RWPE2 (cell line): ENCODE data around the gene DMD.

Experiments used
- ATAC-seq: fragments of 200-7000 bp; cut with Tn5 transposase; 3 replicates; pipeline ENCODE4 v1.9.1; 2021; ENCODE audit warnings: low read depth
- DNase-seq: peaks from one replicate; pipeline ENCODE4 v3.0.0-alpha.2; 2020; ENCODE audit warnings: low spot score
- H3K27ac ChIP-seq: fragments of 450-650 bp; 2 replicates; pipeline ENCODE4 v1.5.1; 2017; ENCODE audit warnings: mild to moderate bottlenecking; ENCODE audit not compliant: poor library complexity, severe bottlenecking
- H3K27me3 ChIP-seq: fragments of 250-450 bp; sonication (Bioruptor Pico); 2 replicates; pipeline ENCODE4 v1.5.1; 2021; ENCODE audit warnings: mild to moderate bottlenecking, moderate library complexity; ENCODE audit not compliant: insufficient read depth, poor library complexity, severe bottlenecking
- H3K36me3 ChIP-seq: fragments of 250-450 bp; sonication (Bioruptor Pico); 2 replicates; pipeline ENCODE4 v1.5.1; 2020; ENCODE audit warnings: low read depth, mild to moderate bottlenecking, moderate library complexity
- H3K4me1 ChIP-seq: fragments of 250-450 bp; sonication (Bioruptor Pico); 2 replicates; pipeline ENCODE4 v1.5.1; 2021; ENCODE audit warnings: mild to moderate bottlenecking, moderate library complexity; ENCODE audit not compliant: insufficient read depth, poor library complexity, severe bottlenecking
- H3K4me3 ChIP-seq: fragments of 250-450 bp; sonication (Bioruptor Pico); 2 replicates; pipeline ENCODE4 v1.5.1; 2021; ENCODE audit warnings: mild to moderate bottlenecking, moderate library complexity; ENCODE audit not compliant: severe bottlenecking
- H3K9me3 ChIP-seq: fragments of 250-450 bp; sonication (Bioruptor Pico); 2 replicates; pipeline ENCODE4 v1.5.1; 2021; ENCODE audit warnings: mild to moderate bottlenecking, moderate library complexity; ENCODE audit not compliant: severe bottlenecking
- TF ChIP-seq, protein P1 (sequence below): fragments of 450-650 bp; IDR thresholded peaks from one replicate; pipeline ENCODE4 v1.5.1; 2017; ENCODE audit warnings: mild to moderate bottlenecking, moderate library complexity; ENCODE audit not compliant: poor library complexity, severe bottlenecking

The DMD gene

DNA sequence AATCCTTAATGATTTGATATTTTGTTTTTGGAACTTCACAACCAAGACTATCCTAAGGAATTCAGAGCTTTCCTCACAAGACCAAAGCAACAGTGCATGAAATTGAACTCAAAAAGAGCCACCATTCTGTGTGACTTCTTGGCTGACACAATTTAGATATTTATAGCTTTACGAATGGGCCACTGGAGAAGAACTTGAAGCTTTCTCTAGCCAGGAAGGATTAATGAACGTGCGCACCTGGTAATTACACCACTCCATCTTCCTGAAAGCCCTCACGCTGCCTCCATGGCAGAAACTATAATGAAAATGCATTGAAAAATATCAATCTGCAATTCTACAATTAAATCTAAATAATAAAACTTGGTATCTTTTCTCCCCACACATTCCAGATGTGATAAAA, 1057.8 kb downstream of the DMD start:
- H3K36me3 ChIP-seq: no peaks in the 10 kb centered on the region
- TF ChIP-seq, protein P1, sequence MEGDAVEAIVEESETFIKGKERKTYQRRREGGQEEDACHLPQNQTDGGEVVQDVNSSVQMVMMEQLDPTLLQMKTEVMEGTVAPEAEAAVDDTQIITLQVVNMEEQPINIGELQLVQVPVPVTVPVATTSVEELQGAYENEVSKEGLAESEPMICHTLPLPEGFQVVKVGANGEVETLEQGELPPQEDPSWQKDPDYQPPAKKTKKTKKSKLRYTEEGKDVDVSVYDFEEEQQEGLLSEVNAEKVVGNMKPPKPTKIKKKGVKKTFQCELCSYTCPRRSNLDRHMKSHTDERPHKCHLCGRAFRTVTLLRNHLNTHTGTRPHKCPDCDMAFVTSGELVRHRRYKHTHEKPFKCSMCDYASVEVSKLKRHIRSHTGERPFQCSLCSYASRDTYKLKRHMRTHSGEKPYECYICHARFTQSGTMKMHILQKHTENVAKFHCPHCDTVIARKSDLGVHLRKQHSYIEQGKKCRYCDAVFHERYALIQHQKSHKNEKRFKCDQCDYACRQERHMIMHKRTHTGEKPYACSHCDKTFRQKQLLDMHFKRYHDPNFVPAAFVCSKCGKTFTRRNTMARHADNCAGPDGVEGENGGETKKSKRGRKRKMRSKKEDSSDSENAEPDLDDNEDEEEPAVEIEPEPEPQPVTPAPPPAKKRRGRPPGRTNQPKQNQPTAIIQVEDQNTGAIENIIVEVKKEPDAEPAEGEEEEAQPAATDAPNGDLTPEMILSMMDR: no peak
- ATAC-seq (no peak), DNase-seq (no peak)
- H3K27me3 ChIP-seq: no peaks in the 10 kb centered on the region
- H3K4me3 ChIP-seq: no peak overlapping the region
- H3K9me3 ChIP-seq: no peaks in the 10 kb centered on the region
- no peak overlapping the region for H3K27ac ChIP-seq
- no peaks in the 10 kb centered on the region for H3K4me1 ChIP-seq

DNA sequence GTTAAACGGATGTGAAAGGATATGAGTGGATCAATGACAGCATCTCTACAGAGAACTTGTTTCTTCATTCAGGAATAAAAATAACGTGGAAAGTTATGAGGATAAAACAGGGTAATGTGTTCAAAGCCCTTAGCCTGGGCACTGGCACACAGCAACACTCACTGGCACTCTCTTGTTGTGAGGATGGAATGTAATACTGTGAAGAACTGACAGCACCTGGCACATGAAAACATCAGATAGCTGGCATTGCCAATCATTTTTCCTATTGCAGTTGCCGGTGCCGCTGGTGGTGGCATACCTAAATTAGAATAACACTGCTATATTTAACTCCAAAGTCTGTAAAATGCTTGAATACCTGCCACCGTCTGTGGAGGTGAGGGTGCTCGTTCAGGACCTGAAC, 1061.2 kb downstream of the DMD start:
- ATAC-seq: no peak

DNA sequence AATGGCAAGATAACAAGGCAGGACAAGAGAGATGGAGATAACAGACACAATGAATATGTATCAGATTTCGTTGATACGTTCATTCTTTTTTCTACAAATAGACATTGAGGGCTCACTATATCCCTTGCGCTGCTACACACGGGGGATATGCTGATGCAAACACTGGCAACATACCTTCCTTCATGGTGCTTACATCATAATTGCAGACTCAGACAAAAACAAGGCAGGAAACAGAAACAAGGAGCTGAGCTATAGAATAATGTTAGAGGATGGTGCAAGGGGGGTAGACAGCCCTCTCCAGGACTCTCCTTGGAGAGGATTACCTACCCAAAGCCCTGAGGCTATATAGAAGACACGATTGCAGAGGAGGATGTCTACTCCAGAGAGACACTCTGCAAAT, 1069.5 kb downstream of the DMD start:
- TF ChIP-seq, protein P1: no peak
- H3K36me3 ChIP-seq: no peaks in the 10 kb centered on the region
- H3K9me3 ChIP-seq: no peaks in the 10 kb centered on the region
- H3K27me3 ChIP-seq: no peaks in the 10 kb centered on the region
- no peak overlapping the region for H3K27ac ChIP-seq
- DNase-seq: no peak
- H3K4me3 ChIP-seq: no peak overlapping the region
- H3K4me1 ChIP-seq: no peaks in the 10 kb centered on the region
- ATAC-seq: no peak

More for the DNA sequence above, 1061.2 kb downstream of the DMD start:
- H3K27me3 ChIP-seq: no peaks in the 10 kb centered on the region
- H3K27ac ChIP-seq: no peak overlapping the region
- no peaks in the 10 kb centered on the region for H3K4me1 ChIP-seq
- H3K36me3 ChIP-seq: no peaks in the 10 kb centered on the region
- TF ChIP-seq, protein P1: no peak
- no peaks in the 10 kb centered on the region for H3K9me3 ChIP-seq
- no peak for DNase-seq
- no peak overlapping the region for H3K4me3 ChIP-seq

DNA sequence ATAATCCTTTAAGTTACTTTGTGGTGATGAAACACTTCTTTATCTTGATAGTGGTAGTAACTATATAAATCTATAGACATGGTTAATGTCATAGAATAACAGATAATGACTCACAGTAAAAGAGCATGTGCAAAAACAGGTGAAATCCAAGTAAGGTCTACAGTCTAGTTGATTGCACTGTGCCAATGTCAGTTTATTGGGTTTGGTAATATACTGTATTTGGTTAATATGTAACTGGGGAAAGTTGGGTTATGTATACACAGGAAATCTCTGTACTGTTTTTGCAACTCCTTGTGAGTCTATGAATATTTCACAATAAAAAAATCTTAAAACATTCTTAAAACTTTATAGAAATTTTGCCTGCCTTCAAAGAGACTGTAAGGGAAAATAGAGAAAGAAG, 1071.9 kb downstream of the DMD start:
- H3K36me3 ChIP-seq: no peaks in the 10 kb centered on the region
- H3K4me1 ChIP-seq: no peaks in the 10 kb centered on the region
- H3K27me3 ChIP-seq: no peaks in the 10 kb centered on the region
- TF ChIP-seq, protein P1: no peak
- H3K4me3 ChIP-seq: no peak overlapping the region
- no peak overlapping the region for H3K27ac ChIP-seq
- no peak for DNase-seq
- ATAC-seq: no peak
- no peaks in the 10 kb centered on the region for H3K9me3 ChIP-seq

DNA sequence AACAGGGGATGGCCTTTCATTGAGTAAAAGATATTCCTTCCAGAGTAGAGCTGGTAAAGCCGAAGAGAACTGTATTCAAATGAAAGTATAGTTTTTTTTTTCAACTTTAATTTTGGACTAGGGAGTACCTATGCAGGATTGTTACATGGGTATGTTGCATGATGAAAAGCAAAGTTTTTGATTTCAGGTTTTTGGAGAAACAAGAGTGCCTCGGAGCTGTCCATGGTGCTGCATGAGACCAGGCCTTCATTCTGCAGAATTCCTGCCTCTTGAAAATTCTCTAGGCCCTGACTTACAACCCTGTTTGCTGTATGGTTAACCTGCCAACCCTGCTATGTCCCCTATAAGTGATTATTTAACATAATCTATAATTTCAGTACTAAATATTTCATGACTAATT, 1073.8 kb downstream of the DMD start:
- DNase-seq (no peak), ATAC-seq (no peak)
- Histone ChIP-seq H3K9me3 (no peaks in the 10 kb centered on the region), H3K36me3 (no peaks in the 10 kb centered on the region), H3K4me1 (no peaks in the 10 kb centered on the region), H3K27me3 (no peaks in the 10 kb centered on the region), H3K27ac (no peak overlapping the region), H3K4me3 (no peak overlapping the region)
- TF ChIP-seq, protein P1: no peak
